PC-3 (cell line): ENCODE data around the gene ERICH2.

Experiments used
- CTCF ChIP-seq: fragments of 300-600 bp; sonication (generic); conservative IDR thresholded peaks from 2 replicates; pipeline ENCODE4 v1.5.1; 2017; ENCODE audit warnings: antibody characterized with exemption, low read depth, mild to moderate bottlenecking, low read length
- EZH2 ChIP-seq: fragments of 300-600 bp; sonication (generic); IDR thresholded peaks from one replicate; pipeline ENCODE4 v1.6.1; 2017; ENCODE audit warnings: antibody characterized with exemption, mild to moderate bottlenecking, low read length; ENCODE audit not compliant: unreplicated experiment
- EZH2phosphoT487 ChIP-seq: fragments of 300-600 bp; sonication (generic); IDR thresholded peaks from 2 replicates; pipeline ENCODE4 v1.6.1; 2018; ENCODE audit warnings: mild to moderate bottlenecking, antibody characterized with exemption, low read length, borderline replicate concordance

GRCh38 chr2:170766693-170767092 is 3.5 kb upstream of the ERICH2 start:
- no peak for TF ChIP-seq CTCF
- TF ChIP-seq EZH2phosphoT487, result no peak
- no peak for TF ChIP-seq EZH2
